NOMO-1 treated with DMSO at 0.1 percent for 48 hours (cell line): ENCODE data around the gene ZBTB9.

Source experiments
- DNase-seq: peaks from one replicate; lab custom pipeline; 2025; ENCODE audit not compliant: unreplicated experiment; lab: John Stamatoyannopoulos, UW

Gene ZBTB9

GRCh38 chr6:33432546-33432945 is 21.8 kb upstream of the ZBTB9 start:
- no peak for DNase-seq

DNA sequence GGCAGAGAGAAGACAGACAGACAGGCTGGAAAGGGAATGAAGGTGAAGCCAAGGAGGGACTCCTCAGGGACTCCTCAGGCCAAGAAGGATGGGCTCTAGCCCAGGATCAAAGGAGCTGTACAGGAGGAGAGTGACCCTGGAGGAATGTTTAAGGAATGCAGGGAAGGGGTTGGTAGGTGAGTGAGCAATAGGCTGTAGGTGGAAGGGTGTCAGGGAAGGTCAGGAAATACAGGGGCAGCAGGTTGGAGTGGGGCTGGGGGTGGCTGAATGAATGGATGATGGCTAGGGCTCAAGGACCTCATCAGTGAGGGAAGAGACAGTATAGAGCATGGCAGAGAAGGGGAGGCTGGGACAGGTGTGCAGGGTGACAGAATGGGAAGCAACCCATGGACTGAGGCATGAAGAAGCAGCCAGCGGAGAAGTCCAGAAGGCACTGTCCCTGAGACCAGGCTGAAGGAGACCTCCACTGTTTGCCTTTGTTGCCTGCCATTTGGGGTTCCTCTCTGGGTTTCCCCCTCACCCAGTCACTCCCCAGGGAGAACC is 21.3 kb upstream of the ZBTB9 start:
- no peak for DNase-seq

DNA sequence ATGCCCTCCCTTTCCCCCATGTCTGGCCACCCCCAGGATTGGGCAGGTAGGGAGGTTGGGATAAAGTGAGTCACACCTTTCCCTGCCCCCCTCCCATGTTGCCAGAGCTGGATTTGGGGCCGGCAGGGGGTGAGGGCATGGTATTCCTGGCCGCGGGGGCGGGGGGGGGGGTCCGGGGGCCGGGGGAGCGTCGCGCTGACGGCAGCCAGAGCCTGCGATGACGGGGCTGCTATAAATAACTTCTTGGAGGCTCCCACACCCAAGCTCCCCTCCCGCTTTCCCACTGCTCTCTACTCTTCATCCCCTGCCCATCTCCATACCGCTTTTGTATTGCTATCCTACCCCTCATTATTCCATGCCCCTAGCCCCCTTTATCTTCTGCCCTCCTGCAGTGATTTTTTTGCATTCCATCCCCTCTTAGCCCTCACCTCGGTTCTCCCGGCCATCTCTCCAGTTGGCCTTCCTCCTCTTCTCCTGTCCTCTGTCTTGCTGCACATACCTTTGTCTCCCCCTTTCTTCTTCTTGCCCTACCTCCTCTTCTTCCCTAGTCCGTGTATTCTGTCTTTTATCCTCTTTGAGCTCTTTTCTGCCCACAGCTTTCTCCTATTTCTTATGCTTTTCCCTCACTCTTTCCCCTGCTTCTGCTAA is 20.7 kb upstream of the ZBTB9 start:
- no peak for DNase-seq

DNA sequence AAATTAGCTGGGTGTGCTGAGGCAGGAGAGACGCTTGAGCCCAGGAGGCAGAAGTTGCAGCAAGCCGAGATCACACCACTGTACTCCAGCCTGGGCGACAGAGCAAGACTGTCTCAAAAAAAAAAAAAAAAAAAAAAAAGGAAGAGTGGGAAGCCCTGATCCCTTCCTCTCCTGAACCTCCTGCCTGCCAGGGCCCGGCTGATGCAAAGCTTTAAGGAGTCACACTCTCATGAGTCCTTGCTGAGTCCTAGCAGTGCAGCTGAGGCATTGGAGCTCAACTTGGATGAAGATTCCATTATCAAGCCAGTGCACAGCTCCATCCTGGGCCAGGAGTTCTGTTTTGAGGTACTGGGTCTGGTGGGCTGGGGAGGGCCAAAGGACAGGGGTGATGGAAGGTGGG is 19.4 kb upstream of the ZBTB9 start:
- no peak for DNase-seq

DNA sequence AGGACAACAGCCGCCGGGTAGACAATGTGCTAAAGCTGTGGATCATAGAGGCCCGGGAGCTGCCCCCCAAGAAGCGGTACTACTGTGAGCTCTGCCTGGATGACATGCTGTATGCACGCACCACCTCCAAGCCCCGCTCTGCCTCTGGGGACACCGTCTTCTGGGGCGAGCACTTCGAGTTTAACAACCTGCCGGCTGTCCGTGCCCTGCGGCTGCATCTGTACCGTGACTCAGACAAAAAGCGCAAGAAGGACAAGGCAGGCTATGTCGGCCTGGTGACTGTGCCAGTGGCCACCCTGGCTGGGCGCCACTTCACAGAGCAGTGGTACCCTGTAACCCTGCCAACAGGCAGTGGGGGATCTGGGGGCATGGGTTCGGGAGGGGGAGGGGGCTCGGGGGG is 16.7 kb upstream of the ZBTB9 start:
- DNase-seq = no peak

GRCh38 chr6:33438978-33439594 is 15.3 kb upstream of the ZBTB9 start:
- no peak for DNase-seq

- DNase-seq = no peak
These were observed 14.3 kb upstream of the ZBTB9 start for GRCh38 chr6:33439956-33440648.

- DNase-seq = no peak
These were observed 13.6 kb upstream of the ZBTB9 start for GRCh38 chr6:33440649-33441309.

- DNase-seq = no peak
These were observed 12.9 kb upstream of the ZBTB9 start for GRCh38 chr6:33441457-33441856.

DNA sequence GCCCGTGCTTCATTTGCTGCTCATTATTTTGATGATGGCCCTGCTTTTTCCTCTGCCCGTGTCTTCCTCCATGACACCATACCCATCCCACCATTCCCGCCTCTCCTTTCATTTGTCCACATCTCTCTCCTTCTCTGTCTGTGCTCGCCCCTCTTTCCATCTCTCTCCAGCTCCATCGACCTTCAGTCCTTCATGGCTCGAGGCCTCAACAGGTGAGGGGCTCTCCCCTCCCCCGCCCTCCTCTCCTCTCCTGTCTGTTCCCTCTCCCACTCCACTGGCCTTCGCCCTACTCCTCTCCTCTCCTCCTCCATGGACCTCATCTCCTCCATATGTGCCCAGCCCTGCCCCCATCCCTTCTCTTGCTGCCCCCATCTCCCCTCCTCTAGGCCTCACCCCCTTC is 12.1 kb upstream of the ZBTB9 start:
- no peak for DNase-seq

DNA sequence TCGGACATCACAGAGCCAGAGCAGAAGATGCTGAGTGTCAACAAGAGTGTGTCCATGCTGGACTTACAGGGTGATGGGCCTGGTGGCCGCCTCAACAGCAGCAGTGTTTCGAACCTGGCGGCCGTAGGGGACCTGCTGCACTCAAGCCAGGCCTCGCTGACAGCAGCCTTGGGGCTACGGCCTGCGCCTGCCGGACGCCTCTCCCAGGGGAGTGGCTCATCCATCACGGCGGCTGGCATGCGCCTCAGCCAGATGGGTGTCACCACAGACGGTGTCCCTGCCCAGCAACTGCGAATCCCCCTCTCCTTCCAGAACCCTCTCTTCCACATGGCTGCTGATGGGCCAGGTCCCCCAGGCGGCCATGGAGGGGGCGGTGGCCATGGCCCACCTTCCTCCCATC is 11.4 kb upstream of the ZBTB9 start:
- no peak for DNase-seq

GRCh38 chr6:33443619-33444504 is 10.5 kb upstream of the ZBTB9 start:
- DNase-seq = no peak

- peak; percentile 72 for DNase-seq
These were observed 9.2 kb upstream of the ZBTB9 start for GRCh38 chr6:33445119-33445603.

DNA sequence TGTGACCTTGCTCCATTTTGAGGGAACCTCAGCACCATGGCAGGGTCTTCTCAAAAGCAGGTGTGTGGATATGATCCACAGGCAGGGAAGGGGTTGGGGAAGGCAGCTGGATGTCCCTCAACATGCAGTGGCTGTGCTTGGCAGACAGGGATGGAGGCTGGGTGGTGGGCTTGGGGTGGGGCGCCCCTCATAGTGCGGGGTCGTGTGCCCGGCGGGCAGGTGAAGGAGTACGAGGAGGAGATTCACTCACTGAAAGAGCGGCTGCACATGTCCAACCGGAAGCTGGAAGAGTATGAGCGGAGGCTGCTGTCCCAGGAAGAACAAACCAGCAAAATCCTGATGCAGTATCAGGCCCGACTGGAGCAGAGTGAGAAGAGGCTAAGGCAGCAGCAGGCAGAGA is 8.0 kb upstream of the ZBTB9 start:
- DNase-seq = no peak

DNA sequence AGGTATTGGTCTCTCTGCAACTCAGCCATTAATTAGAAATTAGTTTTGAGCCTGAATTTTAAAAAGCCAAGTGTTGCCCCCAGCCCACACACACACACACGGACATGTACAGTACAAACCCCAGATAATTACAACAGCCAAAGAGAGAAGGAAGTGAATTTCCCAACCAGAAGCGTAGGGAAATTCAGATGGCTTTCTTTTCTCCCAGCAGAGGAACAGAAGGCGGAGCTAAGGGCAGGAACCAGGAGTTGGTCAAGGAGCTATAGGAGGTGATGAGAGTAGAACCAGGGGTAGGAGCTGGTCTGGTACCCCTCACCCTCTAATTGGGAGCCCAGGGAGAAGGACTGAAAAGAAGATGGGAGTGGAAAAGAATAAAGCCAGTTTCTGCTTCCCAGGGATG is 3.9 kb upstream of the ZBTB9 start:
- no peak for DNase-seq

- DNase-seq = no peak
These were observed 2.8 kb upstream of the ZBTB9 start for GRCh38 chr6:33451606-33452005.

DNA sequence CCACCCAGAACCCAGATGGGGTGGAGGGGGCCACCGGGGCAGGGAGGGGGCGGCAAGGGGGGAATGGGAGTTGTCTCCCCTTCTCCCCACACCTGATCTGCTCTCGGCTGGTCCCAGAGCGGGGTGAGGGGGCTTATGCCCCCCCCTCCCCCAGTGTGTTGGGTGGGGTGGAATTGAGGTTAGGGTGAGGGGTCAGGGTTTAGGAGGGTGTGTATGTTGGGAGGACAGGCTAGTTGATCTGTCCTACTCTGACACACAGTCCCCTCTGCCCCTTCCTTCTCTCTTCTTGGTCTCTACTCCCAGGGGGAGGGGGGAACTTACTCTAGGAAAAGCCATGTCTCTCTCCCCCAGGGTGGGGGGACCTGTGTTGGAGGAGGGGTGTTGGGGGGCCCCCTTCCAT is 1.9 kb upstream of the ZBTB9 start:
- DNase-seq = no peak

DNA sequence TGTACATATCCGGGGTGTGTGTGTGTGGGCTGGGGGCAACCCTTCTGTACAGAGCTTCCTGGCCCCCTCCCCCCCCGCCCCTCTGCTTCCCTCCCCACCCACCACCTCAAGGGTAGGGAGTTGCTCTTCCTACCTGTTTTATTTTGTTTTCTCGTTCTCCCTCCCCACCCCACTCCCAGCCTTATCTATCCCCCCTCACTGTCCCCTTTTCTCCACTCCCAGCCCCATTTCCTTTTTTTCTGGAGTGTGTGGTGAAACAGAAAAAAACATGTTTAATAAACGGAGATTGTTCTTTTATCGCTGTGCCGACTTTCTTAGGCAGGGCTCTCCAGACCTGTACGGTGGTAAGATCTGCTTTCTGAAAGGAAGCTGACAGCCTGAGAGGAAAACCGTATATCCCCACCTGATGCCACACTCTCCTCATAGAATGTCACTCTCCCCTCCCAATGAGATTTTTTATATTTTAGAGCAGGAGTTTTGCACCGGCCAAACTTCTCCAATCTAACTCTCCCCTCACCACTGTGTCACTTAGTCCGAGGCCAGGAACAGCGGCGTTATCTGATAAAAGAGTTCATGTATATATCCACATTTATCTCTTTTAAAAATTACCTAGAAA is 875 bp upstream of the ZBTB9 start:
- DNase-seq = no peak

GRCh38 chr6:33455051-33455450 is 675 bp downstream of the ZBTB9 start:
- no peak for DNase-seq

DNA sequence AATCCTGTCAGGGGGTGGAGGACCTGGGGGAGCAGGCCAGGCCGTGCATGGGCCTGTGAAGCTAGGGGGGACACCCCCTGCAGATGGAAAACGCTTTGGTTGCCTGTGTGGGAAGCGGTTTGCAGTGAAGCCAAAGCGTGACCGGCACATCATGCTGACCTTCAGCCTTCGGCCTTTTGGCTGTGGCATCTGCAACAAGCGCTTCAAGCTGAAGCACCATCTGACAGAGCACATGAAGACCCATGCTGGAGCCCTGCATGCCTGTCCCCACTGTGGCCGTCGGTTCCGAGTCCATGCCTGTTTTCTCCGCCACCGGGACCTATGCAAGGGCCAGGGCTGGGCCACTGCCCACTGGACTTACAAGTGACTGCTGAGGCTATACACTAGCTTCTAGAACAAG is 1.8 kb downstream of the ZBTB9 start:
- DNase-seq = no peak
